H9 (cell line): ENCODE data around the gene TRPM3. TPM values are rescaled to one million over a fixed set of nuclear protein-coding genes. Genes with fewer than 3 reads are reported as not detected.

Experiments
- DNase-seq: peaks from one replicate; pipeline ENCODE4 v3.0.0-alpha.2; 2017
- H2AFZ ChIP-seq: one replicate; pipeline ENCODE4 v1.6.1; 2013; ENCODE audit warnings: mild to moderate bottlenecking, low read length, control low read depth, moderate library complexity
- H2AK5ac ChIP-seq: 2 replicates; pipeline ENCODE4 v1.6.1; 2013; ENCODE audit warnings: low read length, control low read depth, mixed read lengths; ENCODE audit not compliant: insufficient read length
- H2BK120ac ChIP-seq: one replicate; pipeline ENCODE4 v1.6.1; 2013; ENCODE audit warnings: low read depth, mild to moderate bottlenecking, low read length, control low read depth, inconsistent platforms; ENCODE audit not compliant: poor library complexity, severe bottlenecking
- H2BK12ac ChIP-seq: 2 replicates; pipeline ENCODE4 v1.6.1; 2013; ENCODE audit warnings: low read length, control low read depth, mixed read lengths, low read depth; ENCODE audit not compliant: insufficient read length
- H2BK15ac ChIP-seq: 2 replicates; pipeline ENCODE4 v1.6.1; 2013; ENCODE audit warnings: low read depth, low read length, control low read depth
- H2BK20ac ChIP-seq: one replicate; pipeline ENCODE4 v1.6.1; 2013; ENCODE audit warnings: low read depth, mild to moderate bottlenecking, low read length, control low read depth, inconsistent platforms; ENCODE audit not compliant: poor library complexity, severe bottlenecking
- H2BK5ac ChIP-seq: 2 replicates; pipeline ENCODE4 v1.6.1; 2013; ENCODE audit warnings: low read length, control low read depth, mixed read lengths; ENCODE audit not compliant: insufficient read length
- H3K14ac ChIP-seq: 2 replicates; pipeline ENCODE4 v1.6.1; 2013; ENCODE audit warnings: low read length, control low read depth; ENCODE audit not compliant: insufficient read depth
- H3K18ac ChIP-seq: 2 replicates; pipeline ENCODE4 v1.6.1; 2013; ENCODE audit warnings: low read depth, mild to moderate bottlenecking, mixed read lengths, low read length, control low read depth; ENCODE audit not compliant: insufficient read length
- H3K23ac ChIP-seq: 2 replicates; pipeline ENCODE4 v1.6.1; 2013; ENCODE audit warnings: low read length, control low read depth, mixed read lengths, low read depth; ENCODE audit not compliant: insufficient read length
- H3K23me2 ChIP-seq: 2 replicates; pipeline ENCODE4 v1.6.1; 2013; ENCODE audit warnings: low read depth, mild to moderate bottlenecking, mixed read lengths, low read length, control low read depth; ENCODE audit not compliant: insufficient read length, poor library complexity, severe bottlenecking
- H3K27ac ChIP-seq: 2 replicates; pipeline ENCODE4 v1.5.1; 2013; ENCODE audit warnings: low read length, control low read depth, mixed read lengths, low read depth; ENCODE audit not compliant: insufficient read length
- H3K27me3 ChIP-seq: 2 replicates; pipeline ENCODE4 v1.6.1; 2013; ENCODE audit warnings: low read length, control low read depth, inconsistent platforms; ENCODE audit not compliant: insufficient read depth
- H3K4ac ChIP-seq: 2 replicates; pipeline ENCODE4 v1.6.1; 2013; ENCODE audit warnings: low read depth, mild to moderate bottlenecking, control low read depth, inconsistent platforms, low read length, moderate library complexity
- H3K4me1 ChIP-seq: 2 replicates; pipeline ENCODE4 v1.6.1; 2013; ENCODE audit warnings: low read length, control low read depth, inconsistent platforms; ENCODE audit not compliant: insufficient read depth
- H3K4me2 ChIP-seq: 2 replicates; pipeline ENCODE4 v1.6.1; 2013; ENCODE audit warnings: low read length, control low read depth, mixed read lengths; ENCODE audit not compliant: insufficient read length, insufficient read depth
- H3K56ac ChIP-seq: 2 replicates; pipeline ENCODE4 v1.6.1; 2013; ENCODE audit warnings: low read depth, mild to moderate bottlenecking, mixed read lengths, low read length, control low read depth; ENCODE audit not compliant: insufficient read length
- H3K79me1 ChIP-seq: 2 replicates; pipeline ENCODE4 v1.6.1; 2013; ENCODE audit warnings: low read depth, mild to moderate bottlenecking, moderate library complexity, low read length, control low read depth, inconsistent platforms; ENCODE audit not compliant: insufficient read depth, poor library complexity, severe bottlenecking
- H3K79me2 ChIP-seq: 2 replicates; pipeline ENCODE4 v1.6.1; 2013; ENCODE audit warnings: low read length, control low read depth, inconsistent platforms; ENCODE audit not compliant: insufficient read depth
- H3K9ac ChIP-seq: 2 replicates; pipeline ENCODE4 v1.6.1; 2013; ENCODE audit warnings: low read length, control low read depth, mixed read lengths; ENCODE audit not compliant: insufficient read length; ENCODE audit errors: extremely low read depth
- H3K9me3 ChIP-seq: one replicate; pipeline ENCODE4 v1.6.1; 2013; ENCODE audit warnings: low read depth, low read length, inconsistent platforms; ENCODE audit not compliant: control insufficient read depth
- H3T11ph ChIP-seq: one replicate; pipeline ENCODE4 v1.6.1; 2013; ENCODE audit warnings: mild to moderate bottlenecking, low read length, control low read depth, inconsistent platforms
- H4K20me1 ChIP-seq: one replicate; pipeline ENCODE4 v1.6.1; 2013; ENCODE audit not compliant: control insufficient read depth, insufficient read length, insufficient read depth
- H4K5ac ChIP-seq: 2 replicates; pipeline ENCODE4 v1.6.1; 2013; ENCODE audit warnings: low read depth, mild to moderate bottlenecking, mixed read lengths, low read length, control low read depth; ENCODE audit not compliant: insufficient read length
- H4K8ac ChIP-seq: replicated peaks from 2 replicates; pipeline ENCODE4 v1.6.1; 2013; ENCODE audit warnings: low read length, control low read depth, mixed read lengths, low read depth; ENCODE audit not compliant: insufficient read length
- H4K91ac ChIP-seq: 2 replicates; pipeline ENCODE4 v1.6.1; 2013; ENCODE audit warnings: low read depth, mild to moderate bottlenecking, moderate library complexity, mixed read lengths, low read length, control low read depth; ENCODE audit not compliant: insufficient read length
- H3K27ac Mint-ChIP-seq, 3 experiments: 2 replicates in 2 of 3; 3 replicates in 1 of 3; pipeline ENCODE4 v1.8.0; 2020 to 2021; ENCODE audit warnings: mixed read lengths in 3 of 3, mild to moderate bottlenecking in 1 of 3, moderate library complexity in 1 of 3
- H3K27me3 Mint-ChIP-seq: 2 replicates; pipeline ENCODE4 v1.8.0; 2021; ENCODE audit warnings: low read depth, mild to moderate bottlenecking, moderate library complexity, mixed read lengths
- H3K36me3 Mint-ChIP-seq, 3 experiments: 2 replicates in 2 of 3; 3 replicates in 1 of 3; pipeline ENCODE4 v1.8.0; 2020 to 2021; ENCODE audit warnings: low read depth in 3 of 3, mixed read lengths in 3 of 3; ENCODE audit not compliant: insufficient read depth in 1 of 3
- H3K4me1 Mint-ChIP-seq, 2 experiments: 2 replicates each; pipeline ENCODE4 v1.8.0; 2020; ENCODE audit warnings: mixed read lengths in 2 of 2
- H3K4me3 Mint-ChIP-seq, 2 experiments: 2 replicates in 1 of 2; 3 replicates in 1 of 2; pipeline ENCODE4 v1.8.0; 2020 to 2021; ENCODE audit warnings: mild to moderate bottlenecking in 2 of 2, mixed read lengths in 2 of 2, moderate library complexity in 1 of 2
- H3K9me3 Mint-ChIP-seq, 2 experiments: 2 replicates in 1 of 2; 3 replicates in 1 of 2; pipeline ENCODE4 v1.8.0; 2020; ENCODE audit warnings: mild to moderate bottlenecking in 2 of 2, mixed read lengths in 2 of 2, moderate library complexity in 1 of 2
- CTCF ChIP-seq: fragments of 200-600 bp; sonication (generic); conservative IDR thresholded peaks from 3 replicates; pipeline ENCODE4 v1.8.0; 2021; ENCODE audit warnings: antibody characterized with exemption, mild to moderate bottlenecking
- WGBS: extraction: QIAGEN DNeasy Blood & Tissue Kit; methylation state at CpG from one replicate; pipeline ENCODE4 v1.1.7; 2013; ENCODE audit warnings: missing lambda C conversion rate, low lambda C conversion rate, mixed read lengths; ENCODE audit not compliant: insufficient read length; ENCODE audit errors: extremely low coverage; 5-methylcytosine and 5-hydroxymethylcytosine counted together
- total RNA-seq: library from RNA; stranded (reverse); gene quantifications from 2 replicates; pipeline ENCODE4 v1.2.1, GENCODE V29; 2021

Gene TRPM3
- total RNA-seq, 1 experiment from 2014 or later = 10.3 TPM

GRCh38 chr9:70883963-70884793 lies 237.2 kb downstream of the TRPM3 start:
- Histone ChIP-seq H2AK5ac (no peak overlapping the region), H4K8ac (no peak overlapping the region), H3K14ac (no peak overlapping the region), H3K4ac (no peak overlapping the region), H3K9me3 (no peaks in the 10 kb centered on the region), H2BK12ac (no peak overlapping the region), H3K4me1 (peaks cover 3% of the 10 kb centered on the region; the same call in 1 of the 2 replicates), H4K91ac (no peak overlapping the region), H3K79me1 (no peaks in the 10 kb centered on the region), H3K27me3 (no peaks in the 10 kb centered on the region; the same call in 1 of the 2 replicates), H3K56ac (no peak overlapping the region), H3K27ac (no peak overlapping the region), H2BK120ac (no peak overlapping the region), H3K4me2 (no peak overlapping the region), H3K23me2 (no peaks in the 10 kb centered on the region), H4K20me1 (no peaks in the 10 kb centered on the region), H3T11ph (no peak overlapping the region), H2BK5ac (no peak overlapping the region), H2AFZ (no peak overlapping the region), H3K23ac (no peak overlapping the region), H2BK20ac (no peak overlapping the region), H4K5ac (no peak overlapping the region), H3K18ac (no peak overlapping the region), H3K79me2 (no peaks in the 10 kb centered on the region), H3K9ac (no peak overlapping the region), H2BK15ac (no peak overlapping the region)
- TF ChIP-seq CTCF = no peak
- H3K36me3 Mint-ChIP-seq = no peaks in the 10 kb centered on the region
- no CpG with 5 or more reads among the region's 7 CpGs for WGBS
- DNase-seq = no peak
- H3K27ac Mint-ChIP-seq = no peak overlapping the region
- H3K4me1 Mint-ChIP-seq = peaks cover 9 to 20% of the 10 kb centered on the region in 2 experiments
- H3K9me3 Mint-ChIP-seq = no peaks in the 10 kb centered on the region
- H3K4me3 Mint-ChIP-seq = no peak overlapping the region
- no peaks in the 10 kb centered on the region for H3K27me3 Mint-ChIP-seq
